ENCODE data around the gene INPP5A. TPM values are rescaled to one million over a fixed set of nuclear protein-coding genes. Genes with fewer than 3 reads are reported as not detected.

Gene INPP5A
- total and polyA plus RNA-seq, 10 of the 15 experiments (the other 5 are each of a cell fraction or from before 2014, with no cell fraction given): 0.52 to 15.0 (median 6.3) TPM

GRCh38 chr10:132792796-132793195, 255.2 kb downstream of the INPP5A start:
- H3K27me3 ChIP-seq (replicated peaks in 1 of 2; ENCODE audit: control insufficient read depth in 2 of 2, insufficient read depth in 2 of 2, low read length in 1 of 2): no peaks in the 10 kb centered on the region
- SMC1A ChIA-PET (ENCODE audit: uncharacterized antibody, unreplicated experiment): no interaction called here
- no peak overlapping the region for H3K4me3 ChIP-seq
- intact Hi-C loops (cut with micrococcal nuclease; ENCODE audit: unreplicated experiment): no loop called here
- no peak for TF ChIP-seq CEBPB (IDR thresholded peaks at IDR 0.05; ENCODE audit: borderline replicate concordance in 1 of 2, low read depth in 2 of 2, low read length in 2 of 2)
- CTCF ChIA-PET: no interaction called here
- H3K79me2 ChIP-seq (ENCODE audit: control insufficient read depth, insufficient read depth, low read length): no peaks in the 10 kb centered on the region
- H4K20me1 ChIP-seq (ENCODE audit: control insufficient read depth, insufficient read depth): no peaks in the 10 kb centered on the region
- in situ Hi-C loops (cut with MboI): no loop called here
- RAD21 ChIA-PET (ENCODE audit: unreplicated experiment): no interaction called here
- no peak overlapping the region for H3K27ac ChIP-seq (ENCODE audit: control insufficient read depth, insufficient read depth)
- no peak overlapping the region for H3K9ac ChIP-seq (ENCODE audit: control insufficient read depth, insufficient read depth, low read length)
- no peak overlapping the region for H2AFZ ChIP-seq (ENCODE audit: control insufficient read depth, low read depth, low read length)
- no peak for FAIRE-seq
- POLR2A ChIA-PET: no interaction called here
- no peak overlapping the region for H3K4me2 ChIP-seq (ENCODE audit: control insufficient read depth, insufficient read depth)
- ATAC-seq: no peak
- BruUV-seq (replicated peaks): no TSS peak
- H3K4me1 ChIP-seq (ENCODE audit: control insufficient read depth, insufficient read depth, low read length): no peaks in the 10 kb centered on the region
- H3K36me3 ChIP-seq (ENCODE audit: control insufficient read depth in 2 of 2, insufficient read depth in 2 of 2, low read length in 1 of 2): no peaks in the 10 kb centered on the region
- DNase-seq (ENCODE audit: low read depth, low spot score): no peak
- no peaks in the 10 kb centered on the region for H3K9me3 ChIP-seq (replicated peaks; ENCODE audit: control insufficient read depth, insufficient read depth, low read length)
- WGBS (ENCODE audit: insufficient coverage, insufficient replicate concordance, low lambda C conversion rate, missing lambda C conversion rate): 64% methylated on average over 17 of the region's 17 CpGs

- H3K4me3 ChIP-seq: no peak overlapping the region
- intact Hi-C loops (cut with micrococcal nuclease; ENCODE audit: unreplicated experiment): no loop called here
- FAIRE-seq (no peak), DNase-seq (ENCODE audit: low read depth, low spot score) (no peak), ATAC-seq (no peak)
- H3K79me2 ChIP-seq (ENCODE audit: control insufficient read depth, insufficient read depth, low read length): no peaks in the 10 kb centered on the region
- H3K27me3 ChIP-seq (replicated peaks in 1 of 2; ENCODE audit: control insufficient read depth in 2 of 2, insufficient read depth in 2 of 2, low read length in 1 of 2): no peaks in the 10 kb centered on the region
- ChIA-PET POLR2A (no interaction called here), RAD21 (ENCODE audit: unreplicated experiment) (no interaction called here), SMC1A (ENCODE audit: uncharacterized antibody, unreplicated experiment) (no interaction called here), CTCF (no interaction called here)
- H3K36me3 ChIP-seq (ENCODE audit: control insufficient read depth in 2 of 2, insufficient read depth in 2 of 2, low read length in 1 of 2): no peaks in the 10 kb centered on the region
- WGBS (ENCODE audit: insufficient coverage, insufficient replicate concordance, low lambda C conversion rate, missing lambda C conversion rate): 38% methylated on average over 9 of the region's 9 CpGs
- in situ Hi-C loops (cut with MboI): no loop called here
- no peak overlapping the region for H3K9ac ChIP-seq (ENCODE audit: control insufficient read depth, insufficient read depth, low read length)
- no peak overlapping the region for H3K4me2 ChIP-seq (ENCODE audit: control insufficient read depth, insufficient read depth)
- H3K27ac ChIP-seq (ENCODE audit: control insufficient read depth, insufficient read depth): no peak overlapping the region
- no TSS peak for BruUV-seq (replicated peaks)
- TF ChIP-seq E2F4 (IDR thresholded peaks at IDR 0.05; ENCODE audit: low read depth, low read length) (no peak), FOXM1 (IDR thresholded peaks at IDR 0.05; ENCODE audit: low read depth, low read length) (no peak), NFYA (IDR thresholded peaks at IDR 0.05; ENCODE audit: borderline replicate concordance, low read depth, low read length) (no peak), POU2F2 (IDR thresholded peaks at IDR 0.05; ENCODE audit: borderline replicate concordance, low read depth, low read length) (no peak), KAT2A (conservative IDR thresholded peaks at IDR 0.05; ENCODE audit: control insufficient read depth, low read depth, low read length) (no peak), HDGF (IDR thresholded peaks at IDR 0.05) (no peak), MTA3 (IDR thresholded peaks at IDR 0.05; ENCODE audit: borderline replicate concordance, low read length) (no peak), GATAD2B (conservative IDR thresholded peaks at IDR 0.05; ENCODE audit: low read depth) (no peak), ZNF622 (IDR thresholded peaks at IDR 0.05) (no peak), POLR2A (IDR thresholded peaks at IDR 0.05; ENCODE audit: low read depth, low read length) (no peak), EP300 (IDR thresholded peaks at IDR 0.05; ENCODE audit: borderline replicate concordance in 1 of 2, control insufficient read depth in 1 of 2, low read depth in 2 of 2, low read length in 2 of 2) (no peak), STAT1 (conservative IDR thresholded peaks at IDR 0.05) (no peak), RBBP5 (conservative IDR thresholded peaks at IDR 0.05) (no peak), ZNF207 (IDR thresholded peaks at IDR 0.05; ENCODE audit: borderline replicate concordance) (no peak), HCFC1 (IDR thresholded peaks at IDR 0.05; ENCODE audit: low read length) (no peak)
- TF ChIP-seq, protein P1, sequence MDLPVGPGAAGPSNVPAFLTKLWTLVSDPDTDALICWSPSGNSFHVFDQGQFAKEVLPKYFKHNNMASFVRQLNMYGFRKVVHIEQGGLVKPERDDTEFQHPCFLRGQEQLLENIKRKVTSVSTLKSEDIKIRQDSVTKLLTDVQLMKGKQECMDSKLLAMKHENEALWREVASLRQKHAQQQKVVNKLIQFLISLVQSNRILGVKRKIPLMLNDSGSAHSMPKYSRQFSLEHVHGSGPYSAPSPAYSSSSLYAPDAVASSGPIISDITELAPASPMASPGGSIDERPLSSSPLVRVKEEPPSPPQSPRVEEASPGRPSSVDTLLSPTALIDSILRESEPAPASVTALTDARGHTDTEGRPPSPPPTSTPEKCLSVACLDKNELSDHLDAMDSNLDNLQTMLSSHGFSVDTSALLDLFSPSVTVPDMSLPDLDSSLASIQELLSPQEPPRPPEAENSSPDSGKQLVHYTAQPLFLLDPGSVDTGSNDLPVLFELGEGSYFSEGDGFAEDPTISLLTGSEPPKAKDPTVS (IDR thresholded peaks at IDR 0.05; ENCODE audit: low read depth, low read length): no peak
- TF ChIP-seq, protein P2, sequence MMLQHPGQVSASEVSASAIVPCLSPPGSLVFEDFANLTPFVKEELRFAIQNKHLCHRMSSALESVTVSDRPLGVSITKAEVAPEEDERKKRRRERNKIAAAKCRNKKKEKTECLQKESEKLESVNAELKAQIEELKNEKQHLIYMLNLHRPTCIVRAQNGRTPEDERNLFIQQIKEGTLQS (IDR thresholded peaks at IDR 0.05; ENCODE audit: borderline replicate concordance, extremely low read depth, low read depth, low read length): no peak
- H3K4me1 ChIP-seq (ENCODE audit: control insufficient read depth, insufficient read depth, low read length): no peaks in the 10 kb centered on the region
- no peaks in the 10 kb centered on the region for H3K9me3 ChIP-seq (replicated peaks; ENCODE audit: control insufficient read depth, insufficient read depth, low read length)
- no peaks in the 10 kb centered on the region for H4K20me1 ChIP-seq (ENCODE audit: control insufficient read depth, insufficient read depth)
- no peak overlapping the region for H2AFZ ChIP-seq (ENCODE audit: control insufficient read depth, low read depth, low read length)
Observed at GRCh38 chr10:132793213-132793612, 255.6 kb downstream of the INPP5A start.

Measured in GM12878 (cell line).